ENCODE results near the gene CNTRL. TPM values are rescaled to one million over a fixed set of nuclear protein-coding genes. Genes with fewer than 3 reads are reported as not detected.
"Not testable (repeated sequence)": the region's sequence is repeated elsewhere in the genome, so short reads cannot be mapped to it uniquely, and the experiment has no call there.

The CNTRL gene, protein sequence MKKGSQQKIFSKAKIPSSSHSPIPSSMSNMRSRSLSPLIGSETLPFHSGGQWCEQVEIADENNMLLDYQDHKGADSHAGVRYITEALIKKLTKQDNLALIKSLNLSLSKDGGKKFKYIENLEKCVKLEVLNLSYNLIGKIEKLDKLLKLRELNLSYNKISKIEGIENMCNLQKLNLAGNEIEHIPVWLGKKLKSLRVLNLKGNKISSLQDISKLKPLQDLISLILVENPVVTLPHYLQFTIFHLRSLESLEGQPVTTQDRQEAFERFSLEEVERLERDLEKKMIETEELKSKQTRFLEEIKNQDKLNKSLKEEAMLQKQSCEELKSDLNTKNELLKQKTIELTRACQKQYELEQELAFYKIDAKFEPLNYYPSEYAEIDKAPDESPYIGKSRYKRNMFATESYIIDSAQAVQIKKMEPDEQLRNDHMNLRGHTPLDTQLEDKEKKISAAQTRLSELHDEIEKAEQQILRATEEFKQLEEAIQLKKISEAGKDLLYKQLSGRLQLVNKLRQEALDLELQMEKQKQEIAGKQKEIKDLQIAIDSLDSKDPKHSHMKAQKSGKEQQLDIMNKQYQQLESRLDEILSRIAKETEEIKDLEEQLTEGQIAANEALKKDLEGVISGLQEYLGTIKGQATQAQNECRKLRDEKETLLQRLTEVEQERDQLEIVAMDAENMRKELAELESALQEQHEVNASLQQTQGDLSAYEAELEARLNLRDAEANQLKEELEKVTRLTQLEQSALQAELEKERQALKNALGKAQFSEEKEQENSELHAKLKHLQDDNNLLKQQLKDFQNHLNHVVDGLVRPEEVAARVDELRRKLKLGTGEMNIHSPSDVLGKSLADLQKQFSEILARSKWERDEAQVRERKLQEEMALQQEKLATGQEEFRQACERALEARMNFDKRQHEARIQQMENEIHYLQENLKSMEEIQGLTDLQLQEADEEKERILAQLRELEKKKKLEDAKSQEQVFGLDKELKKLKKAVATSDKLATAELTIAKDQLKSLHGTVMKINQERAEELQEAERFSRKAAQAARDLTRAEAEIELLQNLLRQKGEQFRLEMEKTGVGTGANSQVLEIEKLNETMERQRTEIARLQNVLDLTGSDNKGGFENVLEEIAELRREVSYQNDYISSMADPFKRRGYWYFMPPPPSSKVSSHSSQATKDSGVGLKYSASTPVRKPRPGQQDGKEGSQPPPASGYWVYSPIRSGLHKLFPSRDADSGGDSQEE (N-terminal part only)
- 20.3 TPM for total RNA-seq
- long read RNA-seq, full-length matches to known transcripts = 1 of 11 reads
- long read RNA-seq, partial matches to known transcripts = 4 of 11 reads
- long read RNA-seq, other reads (novel, unspliced or antisense) = 6 of 11 reads

DNA sequence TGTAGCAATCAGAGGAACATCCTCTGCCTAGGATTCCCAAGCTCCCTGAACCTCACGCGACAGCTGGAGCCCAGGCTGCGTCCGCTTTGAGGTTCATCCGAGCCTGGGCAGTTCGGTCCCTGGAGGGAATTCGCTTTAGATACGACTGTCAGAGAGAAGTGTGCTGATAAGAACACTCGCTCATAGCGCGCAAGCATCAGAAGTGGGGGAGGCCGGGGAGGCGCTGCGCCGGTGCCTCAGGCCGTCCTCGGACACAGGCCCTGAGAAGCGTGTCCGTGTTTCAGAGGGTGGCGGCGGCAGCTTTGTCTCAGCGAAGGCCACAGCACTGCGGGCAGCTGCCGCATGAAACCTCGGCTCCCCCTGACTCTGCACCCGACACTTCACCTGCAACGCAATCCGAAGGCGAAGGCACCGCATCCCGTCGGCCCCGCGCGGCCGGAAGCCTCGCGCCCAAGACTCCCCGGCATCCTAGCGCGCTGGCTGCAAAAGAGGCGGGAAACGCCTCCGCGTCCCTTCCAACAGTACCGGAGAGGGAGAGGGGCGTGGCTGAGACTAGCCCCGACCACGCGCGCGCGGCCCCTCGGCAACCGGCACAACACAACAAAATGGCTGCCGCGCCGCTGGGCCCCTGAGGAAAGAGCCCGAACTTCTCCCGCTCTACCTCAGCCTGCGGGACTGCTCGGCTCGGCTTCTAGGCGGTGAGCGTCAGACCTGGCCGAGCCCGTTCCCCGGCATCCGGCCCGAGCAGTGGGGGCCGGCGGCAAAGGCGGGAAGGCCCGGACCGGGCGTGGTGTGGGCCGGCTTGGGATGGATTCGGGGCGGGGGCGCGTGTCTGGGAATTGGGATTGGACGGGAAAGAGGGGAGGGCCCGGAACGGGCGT, at the start of gene CNTRL:
Gene CNTRL (plus strand): TSS at position 586 of the 881 bp plus-strand sequence. CDS start 13,372 bp downstream, outside the sequence.
- Histone ChIP-seq H3K36me3 (no peaks in the 10 kb centered on the region), H3K9me3 (no peaks in the 10 kb centered on the region), H3K4me3 (peak within 1 kb of the TSS; percentile 77), H3K27me3 (no peaks in the 10 kb centered on the region), H3K27ac (peak within 1 kb of the TSS; percentile 88), H3K4me1 (peaks cover 9% of the 10 kb centered on the region)
- intact Hi-C loops (cut with DNase I) = no loop called here
- ATAC-seq (peak; percentile 94), DNase-seq (peak; percentile 96)
- TF ChIP-seq, protein P1, sequence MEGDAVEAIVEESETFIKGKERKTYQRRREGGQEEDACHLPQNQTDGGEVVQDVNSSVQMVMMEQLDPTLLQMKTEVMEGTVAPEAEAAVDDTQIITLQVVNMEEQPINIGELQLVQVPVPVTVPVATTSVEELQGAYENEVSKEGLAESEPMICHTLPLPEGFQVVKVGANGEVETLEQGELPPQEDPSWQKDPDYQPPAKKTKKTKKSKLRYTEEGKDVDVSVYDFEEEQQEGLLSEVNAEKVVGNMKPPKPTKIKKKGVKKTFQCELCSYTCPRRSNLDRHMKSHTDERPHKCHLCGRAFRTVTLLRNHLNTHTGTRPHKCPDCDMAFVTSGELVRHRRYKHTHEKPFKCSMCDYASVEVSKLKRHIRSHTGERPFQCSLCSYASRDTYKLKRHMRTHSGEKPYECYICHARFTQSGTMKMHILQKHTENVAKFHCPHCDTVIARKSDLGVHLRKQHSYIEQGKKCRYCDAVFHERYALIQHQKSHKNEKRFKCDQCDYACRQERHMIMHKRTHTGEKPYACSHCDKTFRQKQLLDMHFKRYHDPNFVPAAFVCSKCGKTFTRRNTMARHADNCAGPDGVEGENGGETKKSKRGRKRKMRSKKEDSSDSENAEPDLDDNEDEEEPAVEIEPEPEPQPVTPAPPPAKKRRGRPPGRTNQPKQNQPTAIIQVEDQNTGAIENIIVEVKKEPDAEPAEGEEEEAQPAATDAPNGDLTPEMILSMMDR (IDR thresholded peaks at IDR 0.05) = no peak

DNA sequence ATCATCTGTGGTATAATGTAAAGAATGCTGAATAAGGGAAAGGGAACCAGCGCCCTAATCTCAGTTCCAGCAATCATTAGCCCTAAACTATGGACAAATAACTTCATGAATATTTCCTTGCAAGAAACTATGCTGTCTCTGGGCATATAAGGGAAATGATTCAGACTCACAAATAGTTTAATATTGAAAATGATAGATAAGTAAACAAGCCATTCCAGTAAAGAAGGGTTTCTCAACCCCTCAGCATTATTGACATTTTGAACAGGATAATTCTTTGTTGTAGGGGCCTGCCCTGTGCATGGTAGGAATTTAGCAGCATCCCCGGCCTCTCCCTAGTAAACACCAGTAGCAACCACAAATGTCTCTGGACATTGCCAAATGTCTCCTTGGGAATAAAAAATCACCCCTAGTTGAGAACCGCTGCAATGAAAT, 48.5 kb upstream of the CNTRL start:
- H3K36me3 ChIP-seq = no peaks in the 10 kb centered on the region
- no peaks in the 10 kb centered on the region for H3K9me3 ChIP-seq
- intact Hi-C loops (cut with DNase I) = no loop called here
- TF ChIP-seq, protein P1 (IDR thresholded peaks at IDR 0.05) = no peak
- H3K27me3 ChIP-seq = no peaks in the 10 kb centered on the region
- no peaks in the 10 kb centered on the region for H3K4me1 ChIP-seq
- H3K4me3 ChIP-seq = no peak overlapping the region
- no peak overlapping the region for H3K27ac ChIP-seq
- DNase-seq (no peak), ATAC-seq (no peak)

DNA sequence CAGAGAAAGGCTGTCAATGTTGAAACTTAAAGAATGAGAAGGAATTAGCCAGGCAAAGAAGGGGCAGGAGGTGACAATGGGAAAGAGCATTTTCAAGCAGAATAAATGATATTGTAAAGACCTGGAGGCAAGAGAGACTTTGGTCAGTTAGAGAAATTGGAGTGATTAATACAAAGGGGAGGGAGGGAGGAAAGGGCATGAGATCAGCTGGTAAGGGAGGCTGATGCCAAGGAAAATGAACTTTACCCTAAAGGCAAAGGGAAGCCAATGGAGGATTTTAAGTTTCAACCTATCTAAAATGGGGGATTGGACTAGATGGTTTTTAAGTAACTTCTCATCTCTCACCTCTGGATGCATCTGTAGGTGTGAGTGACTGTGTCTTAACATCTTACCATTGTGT, 48.0 kb upstream of the CNTRL start:
- DNase-seq (no peak), ATAC-seq (no peak)
- H3K27ac ChIP-seq = no peak overlapping the region
- H3K36me3 ChIP-seq = no peaks in the 10 kb centered on the region
- no peaks in the 10 kb centered on the region for H3K9me3 ChIP-seq
- H3K27me3 ChIP-seq = no peaks in the 10 kb centered on the region
- TF ChIP-seq, protein P1 (IDR thresholded peaks at IDR 0.05) = no peak
- H3K4me3 ChIP-seq = no peak overlapping the region
- intact Hi-C loops (cut with DNase I) = no loop called here
- H3K4me1 ChIP-seq = no peaks in the 10 kb centered on the region

DNA sequence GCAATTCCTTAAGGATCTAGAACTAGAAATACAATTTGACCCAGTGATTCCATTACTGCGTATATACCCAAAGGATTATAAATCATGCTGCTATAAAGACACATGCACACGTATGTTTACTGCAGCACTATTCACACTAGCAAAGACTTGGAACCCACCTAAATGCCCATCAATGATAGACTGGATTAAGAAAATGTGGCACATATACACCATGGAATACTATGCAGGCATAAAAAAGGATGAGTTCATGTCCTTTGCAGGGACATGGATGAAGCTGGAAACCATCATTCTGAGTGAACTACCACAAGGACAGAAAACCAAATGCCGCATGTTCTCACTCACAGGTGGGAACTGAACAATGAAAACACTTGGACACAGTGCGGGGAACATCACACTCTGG, 46.5 kb upstream of the CNTRL start:
- H3K4me3 ChIP-seq; H3K27me3 ChIP-seq; intact Hi-C loops (cut with DNase I); H3K27ac ChIP-seq; H3K36me3 ChIP-seq; H3K4me1 ChIP-seq; DNase-seq; ATAC-seq; H3K9me3 ChIP-seq: not testable (repeated sequence)

DNA sequence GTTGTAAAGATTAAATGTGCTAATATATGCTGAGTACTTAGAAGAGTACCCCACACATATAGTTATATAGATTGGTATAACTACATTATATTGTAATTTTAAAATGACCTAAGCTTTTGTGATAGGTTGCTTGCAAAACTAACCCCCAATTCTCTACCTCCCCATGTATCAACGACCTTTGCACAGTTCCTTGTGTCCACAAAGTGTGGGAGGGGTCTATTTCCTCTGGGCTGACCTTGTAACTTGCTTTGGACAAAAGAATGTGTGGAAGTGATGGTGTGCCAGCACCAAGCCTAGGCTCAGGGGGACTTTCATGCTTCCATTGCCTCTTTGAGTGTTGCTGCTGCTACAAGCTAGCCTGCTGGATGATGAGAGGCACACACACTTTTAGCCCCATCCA, 45.3 kb upstream of the CNTRL start:
- intact Hi-C loops (cut with DNase I) = no loop called here
- H3K4me1 ChIP-seq = no peaks in the 10 kb centered on the region
- no peak for DNase-seq
- no peak overlapping the region for H3K4me3 ChIP-seq
- H3K9me3 ChIP-seq = no peaks in the 10 kb centered on the region
- no peaks in the 10 kb centered on the region for H3K36me3 ChIP-seq
- TF ChIP-seq, protein P1 (IDR thresholded peaks at IDR 0.05) = no peak
- no peak overlapping the region for H3K27ac ChIP-seq
- no peaks in the 10 kb centered on the region for H3K27me3 ChIP-seq
- ATAC-seq = no peak

All from upper lobe of right lung (tissue), 1 donor.